Right lobe of liver (tissue), 6 donors: ENCODE measurements around the gene NDFIP2. TPM values are rescaled to one million over a fixed set of nuclear protein-coding genes. Genes with fewer than 3 reads are reported as not detected.

ENCODE experiments used
- ATAC-seq, 4 donors: fragments of 200-7000 bp; cut with Tn5 transposase; one replicate each; pipeline ENCODE4 v1.9.1; 2020; ENCODE audit warnings: mild to moderate bottlenecking in 4 of 4, moderate library complexity in 4 of 4
- DNase-seq, 3 donors: peaks; one replicate each; pipeline ENCODE4 v3.0.0-alpha.2; 2020
- H3K27ac ChIP-seq, 3 donors: fragments of 200-600 bp; one replicate each; pipeline ENCODE4 v1.8.0; 2022
- H3K27me3 ChIP-seq, 2 donors: fragments of 200-600 bp; one replicate each; pipeline ENCODE4 v1.8.0; 2022
- H3K36me3 ChIP-seq, 4 donors: fragments of 200-600 bp; sonication (generic) in 1 of 4; one replicate each; pipeline versions ENCODE4 v1.5.1 to v1.8.0; 2017 to 2022; ENCODE audit warnings: control low read depth in 1 of 4
- H3K4me1 ChIP-seq, 4 donors: fragments of 200-600 bp; sonication (generic) in 1 of 4; one replicate each; pipeline versions ENCODE4 v1.5.1 to v1.8.0; 2017 to 2022; ENCODE audit warnings: control low read depth in 1 of 4
- H3K4me3 ChIP-seq, 3 donors: fragments of 200-600 bp; one replicate each; pipeline ENCODE4 v1.8.0; 2022
- H3K9me3 ChIP-seq, 4 donors: fragments of 200-600 bp; sonication (generic) in 1 of 4; one replicate each; pipeline versions ENCODE4 v1.5.1 to v1.8.0; 2017 to 2022; ENCODE audit warnings: control low read depth in 1 of 4
- POLR2A ChIP-seq: fragments of 450-650 bp; IDR thresholded peaks from one replicate; pipeline ENCODE4 v1.6.1; 2017; ENCODE audit warnings: antibody characterized with exemption, mild to moderate bottlenecking
- WGBS: methylation state at CpG from one replicate; pipeline ENCODE4 v1.1.6; 2018; ENCODE audit warnings: low coverage, low lambda C conversion rate; ENCODE audit not compliant: insufficient coverage; ENCODE audit errors: missing lambda C conversion rate; 5-methylcytosine and 5-hydroxymethylcytosine counted together
- intact Hi-C, 2 donors: fragments of 100-400 bp; cut with DNase I; formaldehyde crosslinking; loops; one replicate each; pipeline versions ENCODE4 v1.11.2 to v1.14.1; 2022
- total RNA-seq, 6 experiments: library from RNA; depleted of rRNA in 2 of 6; stranded (reverse); fragments of >200 nt in 2 of 6; fragmentation: NEBNext Ultra II Directional in 3 of 6; extraction: Animal tissue kit (Norgen Biotek cat#: 25700) in 3 of 6; gene quantifications; one replicate each; pipeline versions ENCODE4 v1.1.0 to v1.2.4, GENCODE V29; 2016 to 2023
- TF ChIP-seq, protein P1 (sequence below), 4 donors: fragments of 200-600 bp in 3 of 4; fragments of 450-650 bp in 1 of 4; IDR thresholded peaks; one replicate each; pipeline versions ENCODE4 v1.5.1 to v1.8.0; 2016 to 2022; ENCODE audit warnings: antibody characterized with exemption in 4 of 4, mild to moderate bottlenecking in 2 of 4
- donor health status: DM: no; HTN: yes; CAD: no.
- donor health status: DM: no; HTN: no; CAD: no.
- donor health status: DM: no; HTN: no; CAD: no.
- donor health status: DM: no; HTN: yes; CAD: no.
- donor health status: DM: no; HTN: yes; CAD: no.

Gene NDFIP2
- total RNA-seq, 6 experiments from 2014 or later = 20.3 to 32.7 (median 27.5) TPM

DNA sequence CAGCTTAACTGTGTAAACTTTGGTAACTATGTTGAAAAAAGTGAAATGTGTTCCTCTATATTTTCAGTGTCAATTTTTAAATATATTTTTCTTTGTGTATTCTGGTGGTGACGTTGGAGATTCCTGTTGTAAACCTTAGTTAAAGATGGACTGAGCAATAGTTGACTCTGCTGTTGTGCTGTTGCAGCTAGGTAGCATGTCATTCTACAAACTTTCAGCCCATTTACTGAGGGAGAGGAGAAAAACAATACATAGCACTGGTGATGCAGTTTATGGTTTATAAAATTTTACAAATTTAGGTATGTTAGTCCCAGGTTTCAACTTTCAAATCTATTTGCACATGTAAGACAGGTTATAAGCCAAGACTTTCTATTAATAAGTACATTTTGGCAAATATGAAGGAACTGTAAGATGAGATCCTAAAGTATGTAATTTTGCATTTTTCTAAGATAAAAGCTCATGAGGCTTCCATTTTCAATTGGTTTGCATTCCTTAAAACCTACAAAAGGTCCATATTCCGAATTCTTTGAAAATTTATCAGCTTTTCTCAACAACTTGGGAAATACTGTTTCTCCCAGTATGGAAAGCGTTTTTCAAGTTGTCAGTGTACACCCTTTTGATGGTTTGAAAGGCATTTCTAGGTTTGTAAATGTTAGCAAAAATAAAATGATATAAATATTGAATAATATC lies 1.5 kb downstream of the NDFIP2 start:
- H3K9me3 ChIP-seq = no peaks in the 10 kb centered on the region
- intact Hi-C loops = no loop called here
- no peaks in the 10 kb centered on the region for H3K27me3 ChIP-seq
- H3K27ac ChIP-seq = peak overlapping the region in 1 of 3 donors; percentile 88
- no peak for DNase-seq
- WGBS = 56% methylated on average over 3 of the region's 3 CpGs
- H3K4me1 ChIP-seq = peaks cover 0 to 43% (median 12%) of the 10 kb centered on the region in 4 donors
- H3K36me3 ChIP-seq = no peaks in the 10 kb centered on the region
- peak overlapping the region; percentile 87 to 94 (median 88) for H3K4me3 ChIP-seq
- ATAC-seq = no peak
- no peak for TF ChIP-seq POLR2A
- TF ChIP-seq, protein P1, sequence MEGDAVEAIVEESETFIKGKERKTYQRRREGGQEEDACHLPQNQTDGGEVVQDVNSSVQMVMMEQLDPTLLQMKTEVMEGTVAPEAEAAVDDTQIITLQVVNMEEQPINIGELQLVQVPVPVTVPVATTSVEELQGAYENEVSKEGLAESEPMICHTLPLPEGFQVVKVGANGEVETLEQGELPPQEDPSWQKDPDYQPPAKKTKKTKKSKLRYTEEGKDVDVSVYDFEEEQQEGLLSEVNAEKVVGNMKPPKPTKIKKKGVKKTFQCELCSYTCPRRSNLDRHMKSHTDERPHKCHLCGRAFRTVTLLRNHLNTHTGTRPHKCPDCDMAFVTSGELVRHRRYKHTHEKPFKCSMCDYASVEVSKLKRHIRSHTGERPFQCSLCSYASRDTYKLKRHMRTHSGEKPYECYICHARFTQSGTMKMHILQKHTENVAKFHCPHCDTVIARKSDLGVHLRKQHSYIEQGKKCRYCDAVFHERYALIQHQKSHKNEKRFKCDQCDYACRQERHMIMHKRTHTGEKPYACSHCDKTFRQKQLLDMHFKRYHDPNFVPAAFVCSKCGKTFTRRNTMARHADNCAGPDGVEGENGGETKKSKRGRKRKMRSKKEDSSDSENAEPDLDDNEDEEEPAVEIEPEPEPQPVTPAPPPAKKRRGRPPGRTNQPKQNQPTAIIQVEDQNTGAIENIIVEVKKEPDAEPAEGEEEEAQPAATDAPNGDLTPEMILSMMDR (IDR thresholded peaks at IDR 0.05) = no peak

DNA sequence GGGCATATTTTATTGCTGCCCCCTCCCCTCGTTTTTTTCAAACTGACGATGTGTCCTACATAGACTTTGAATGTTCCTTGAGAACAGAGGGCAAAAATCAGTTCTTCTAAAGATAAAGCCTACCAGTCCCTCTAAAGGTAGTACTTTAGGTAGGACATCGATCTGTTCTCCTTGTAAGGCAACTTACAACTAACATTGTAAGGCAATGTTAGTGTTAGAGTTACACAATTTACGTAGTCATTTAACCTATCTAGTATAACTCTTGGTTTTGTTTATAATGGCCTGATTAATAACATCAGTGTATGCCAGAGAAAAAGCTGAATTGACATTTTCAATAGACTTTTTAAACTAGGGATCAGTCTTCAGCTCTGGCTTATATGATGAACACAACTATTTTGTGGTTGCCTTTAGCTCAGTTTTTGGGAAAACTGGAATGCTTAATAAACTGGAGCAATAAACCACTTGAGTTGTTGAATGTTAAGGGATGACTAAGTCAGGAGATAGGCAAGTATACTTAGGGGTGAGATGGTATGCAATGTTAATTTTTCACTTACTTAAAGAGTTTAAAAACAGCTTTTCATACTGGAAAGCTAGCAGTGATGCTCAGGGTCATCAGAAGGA lies 2.2 kb downstream of the NDFIP2 start:
- Histone ChIP-seq H3K27me3 (no peaks in the 10 kb centered on the region), H3K4me3 (no peak overlapping the region), H3K9me3 (no peaks in the 10 kb centered on the region), H3K36me3 (no peaks in the 10 kb centered on the region), H3K4me1 (peaks cover 0 to 43% (median 12%) of the 10 kb centered on the region in 4 donors), H3K27ac (peak overlapping the region in 1 of 3 donors; percentile 83)
- TF ChIP-seq, protein P1 (IDR thresholded peaks at IDR 0.05) = no peak
- no peak for TF ChIP-seq POLR2A
- ATAC-seq (no peak), DNase-seq (no peak)
- 37% methylated on average over 4 of the region's 4 CpGs for WGBS
- intact Hi-C loops = no loop called here

DNA sequence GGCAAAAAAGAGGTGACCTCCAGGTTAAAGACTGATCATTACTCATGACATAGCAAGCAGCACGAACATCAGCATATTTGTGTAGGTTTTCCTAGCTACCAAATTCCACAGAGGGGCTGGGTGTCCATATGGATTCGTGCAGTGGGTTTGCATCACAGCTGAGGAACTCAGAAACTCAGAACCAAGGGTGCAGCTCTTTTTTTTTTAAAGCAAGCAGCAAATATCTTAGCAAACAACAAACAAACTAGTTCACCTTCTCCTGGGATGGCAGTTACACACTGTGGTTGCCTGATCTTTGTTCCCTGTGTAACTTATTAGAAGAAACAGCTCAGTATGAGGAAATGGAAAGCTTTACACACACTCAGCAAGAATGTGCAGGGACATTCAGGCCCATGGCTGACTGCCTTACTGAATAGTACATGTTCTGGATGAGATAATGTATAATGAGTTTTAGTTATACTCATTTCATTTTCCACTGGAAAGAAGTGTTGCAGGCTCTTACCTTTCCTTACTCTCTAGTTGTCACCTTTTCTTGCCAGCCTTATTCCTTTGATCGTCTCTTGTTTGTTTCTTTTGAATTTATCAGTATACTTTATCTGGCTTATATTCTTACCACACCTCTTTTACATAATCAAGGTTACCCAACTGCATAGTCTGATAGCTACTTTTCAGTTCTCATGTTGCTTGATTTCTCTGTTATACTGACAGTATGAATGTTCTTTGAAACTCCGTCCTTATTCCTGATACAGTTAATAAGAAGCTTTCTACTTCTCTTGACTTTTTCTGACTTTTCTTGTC lies 4.3 kb downstream of the NDFIP2 start:
- H3K4me1 ChIP-seq = peaks cover 0 to 43% (median 12%) of the 10 kb centered on the region in 4 donors
- ATAC-seq (peak; percentile 64 to 67 (median 65)), DNase-seq (peak in 2 of 3 donors; percentile 23 to 62)
- WGBS = 23% methylated on average over 4 of the region's 4 CpGs
- peak overlapping the region; percentile 44 to 83 (median 72) for H3K27ac ChIP-seq
- no peaks in the 10 kb centered on the region for H3K9me3 ChIP-seq
- peak; percentile 39 for TF ChIP-seq POLR2A
- TF ChIP-seq, protein P1 (IDR thresholded peaks at IDR 0.05) = no peak
- H3K27me3 ChIP-seq = no peaks in the 10 kb centered on the region
- no peaks in the 10 kb centered on the region for H3K36me3 ChIP-seq
- H3K4me3 ChIP-seq = no peak overlapping the region
- intact Hi-C loops = no loop called here

DNA sequence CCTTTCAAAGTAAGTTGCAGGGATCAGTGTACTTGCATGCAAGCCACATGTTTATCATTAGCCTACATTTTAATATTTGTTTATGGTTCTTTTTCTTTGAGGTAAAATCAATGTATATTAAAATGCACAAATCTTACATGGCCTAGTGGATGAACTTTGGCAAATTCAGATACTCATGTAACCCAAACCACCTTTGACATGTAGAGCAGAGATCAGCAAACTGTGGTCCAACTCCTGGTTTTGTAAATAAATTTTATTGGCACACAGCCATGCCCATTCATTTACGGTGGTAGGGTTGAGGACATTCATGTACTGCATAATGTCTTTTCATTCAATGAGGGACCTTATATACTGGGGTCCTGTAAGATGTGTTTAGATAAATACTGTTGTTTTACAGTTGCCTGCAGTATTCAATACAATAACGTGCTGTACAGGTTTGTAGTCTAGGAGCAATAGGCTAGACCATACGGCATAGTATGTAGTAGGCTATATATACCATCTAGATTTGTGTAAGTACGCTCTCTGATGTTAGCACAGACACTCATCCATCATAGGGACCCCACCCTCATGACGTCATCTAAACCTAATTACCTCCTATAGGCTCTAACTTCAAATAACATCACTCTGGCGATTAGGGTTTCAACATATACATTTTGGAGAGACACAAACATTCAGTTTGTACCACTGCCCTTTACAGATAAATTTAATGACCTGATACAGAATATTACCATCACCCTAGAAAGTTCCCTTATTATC lies 5.7 kb downstream of the NDFIP2 start:
- Histone ChIP-seq H3K4me3 (no peak overlapping the region), H3K27ac (peak overlapping the region in 1 of 3 donors; percentile 83), H3K27me3 (no peaks in the 10 kb centered on the region), H3K9me3 (no peaks in the 10 kb centered on the region), H3K4me1 (peaks cover 0 to 46% (median 12%) of the 10 kb centered on the region in 4 donors), H3K36me3 (no peaks in the 10 kb centered on the region)
- 75% methylated on average over 6 of the region's 6 CpGs for WGBS
- intact Hi-C loops = no loop called here
- ATAC-seq (peak; percentile 27 to 61 (median 53)), DNase-seq (peak in 1 of 3 donors; percentile 50)
- TF ChIP-seq POLR2A = no peak
- TF ChIP-seq, protein P1 (IDR thresholded peaks at IDR 0.05) = no peak
